Loucy (cell line): ENCODE results near the gene ZFPM1.

ENCODE experiments used
- H2AFZ ChIP-seq: fragments of 200-600 bp; sonication (generic); 2 replicates; pipeline ENCODE4 v1.6.0; 2016; ENCODE audit warnings: antibody characterized with exemption, mild to moderate bottlenecking, low read length, moderate library complexity
- H3F3A ChIP-seq: fragments of 200-600 bp; 2 replicates; pipeline ENCODE4 v1.6.0; 2016; ENCODE audit warnings: antibody characterized with exemption, low read depth, mild to moderate bottlenecking
- H3K27me3 ChIP-seq: fragments of 200-600 bp; sonication (generic); 2 replicates; pipeline ENCODE4 v1.6.1; 2014; ENCODE audit warnings: low read length, mild to moderate bottlenecking; ENCODE audit not compliant: insufficient read depth, poor library complexity, severe bottlenecking
- H3K36me3 ChIP-seq: fragments of 200-600 bp; sonication (generic); 2 replicates; pipeline ENCODE4 v1.6.1; 2016; ENCODE audit warnings: low read length; ENCODE audit not compliant: insufficient read depth
- H3K4me1 ChIP-seq: fragments of 200-600 bp; sonication (generic); 2 replicates; pipeline ENCODE4 v1.5.1; 2014; ENCODE audit warnings: low read length, mild to moderate bottlenecking; ENCODE audit not compliant: insufficient read depth, poor library complexity, severe bottlenecking
- H3K4me2 ChIP-seq: fragments of 200-600 bp; sonication (generic); 2 replicates; pipeline ENCODE4 v1.6.0; 2014; ENCODE audit warnings: antibody characterized with exemption, low read length, low read depth, mild to moderate bottlenecking; ENCODE audit not compliant: poor library complexity, severe bottlenecking
- H3K4me3 ChIP-seq: fragments of 200-600 bp; sonication (generic); 2 replicates; pipeline ENCODE4 v1.5.1; 2014; ENCODE audit warnings: low read length, mild to moderate bottlenecking, mixed read lengths; ENCODE audit not compliant: poor library complexity, severe bottlenecking
- H3K79me2 ChIP-seq: fragments of 200-600 bp; sonication (generic); 2 replicates; pipeline ENCODE4 v1.6.1; 2014; ENCODE audit warnings: low read length; ENCODE audit not compliant: insufficient read depth
- H3K9ac ChIP-seq: fragments of 200-600 bp; sonication (generic); 2 replicates; pipeline ENCODE4 v1.6.0; 2014; ENCODE audit warnings: mild to moderate bottlenecking, low read depth, low read length, moderate library complexity; ENCODE audit not compliant: poor library complexity, severe bottlenecking
- H3K9me2 ChIP-seq: fragments of 200-600 bp; sonication (generic); replicated peaks from 2 replicates; pipeline ENCODE4 v1.6.1; 2016; ENCODE audit warnings: low read depth, low read length, mixed read lengths
- H3K9me3 ChIP-seq: fragments of 200-600 bp; sonication (generic); 2 replicates; pipeline ENCODE4 v1.6.1; 2014; ENCODE audit warnings: mild to moderate bottlenecking, antibody characterized with exemption, low read length, low read depth; ENCODE audit not compliant: insufficient read depth
- H4K20me1 ChIP-seq: fragments of 200-600 bp; sonication (generic); 2 replicates; pipeline ENCODE4 v1.6.0; 2014; ENCODE audit warnings: antibody characterized with exemption, low read length, mild to moderate bottlenecking; ENCODE audit not compliant: insufficient read depth, poor library complexity, severe bottlenecking
- CTCF ChIP-seq: fragments of 200-600 bp; sonication (generic); conservative IDR thresholded peaks from 2 replicates; pipeline ENCODE4 v1.5.1; 2014; ENCODE audit warnings: mild to moderate bottlenecking, antibody characterized with exemption, low read length
- EZH2phosphoT487 ChIP-seq: fragments of 200-600 bp; IDR thresholded peaks from 2 replicates; pipeline ENCODE4 v1.6.1; 2018; ENCODE audit warnings: antibody characterized with exemption, mild to moderate bottlenecking, moderate library complexity, borderline replicate concordance

ZFPM1 gene

DNA sequence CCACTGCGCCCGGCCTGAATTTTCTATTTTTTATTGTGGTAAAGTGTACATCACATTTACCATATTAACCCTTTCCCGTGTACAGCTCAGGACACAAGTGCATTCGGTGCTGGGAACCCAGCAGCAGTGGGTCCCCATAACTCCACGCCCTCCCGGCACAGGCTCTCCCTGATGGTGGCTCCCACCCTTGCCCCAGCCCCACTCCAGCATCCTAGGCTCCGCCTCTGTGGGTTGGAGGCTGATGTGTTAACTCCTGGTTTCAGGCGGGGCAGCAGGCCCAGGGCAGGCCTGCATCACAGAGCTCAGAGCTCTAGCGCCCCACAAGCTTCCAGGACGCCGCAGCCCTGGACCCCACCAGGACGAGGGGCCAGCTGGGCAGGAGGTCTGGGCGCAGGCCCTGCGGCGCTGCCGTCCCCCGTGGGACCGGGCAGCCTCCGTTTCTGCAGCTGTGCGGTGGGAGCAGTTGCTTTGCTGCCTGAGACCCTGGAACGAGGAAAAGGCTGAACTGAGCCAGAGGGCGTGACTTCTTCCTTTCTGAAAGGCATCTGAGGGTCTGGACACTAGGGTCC, 19.6 kb downstream of the ZFPM1 start:
- Histone ChIP-seq H4K20me1 (peaks cover 34% of the 10 kb centered on the region), H3K4me3 (no peak overlapping the region), H3K27me3 (no peaks in the 10 kb centered on the region), H3K36me3 (no peaks in the 10 kb centered on the region), H3K4me2 (no peak overlapping the region), H3K4me1 (no peaks in the 10 kb centered on the region), H3K9me3 (no peaks in the 10 kb centered on the region), H3K9me2 (no peaks in the 10 kb centered on the region), H3K79me2 (peaks cover 91% of the 10 kb centered on the region), H2AFZ (no peak overlapping the region), H3F3A (no peaks in the 10 kb centered on the region), H3K9ac (no peak overlapping the region)
- TF ChIP-seq EZH2phosphoT487 (no peak), CTCF (no peak)

DNA sequence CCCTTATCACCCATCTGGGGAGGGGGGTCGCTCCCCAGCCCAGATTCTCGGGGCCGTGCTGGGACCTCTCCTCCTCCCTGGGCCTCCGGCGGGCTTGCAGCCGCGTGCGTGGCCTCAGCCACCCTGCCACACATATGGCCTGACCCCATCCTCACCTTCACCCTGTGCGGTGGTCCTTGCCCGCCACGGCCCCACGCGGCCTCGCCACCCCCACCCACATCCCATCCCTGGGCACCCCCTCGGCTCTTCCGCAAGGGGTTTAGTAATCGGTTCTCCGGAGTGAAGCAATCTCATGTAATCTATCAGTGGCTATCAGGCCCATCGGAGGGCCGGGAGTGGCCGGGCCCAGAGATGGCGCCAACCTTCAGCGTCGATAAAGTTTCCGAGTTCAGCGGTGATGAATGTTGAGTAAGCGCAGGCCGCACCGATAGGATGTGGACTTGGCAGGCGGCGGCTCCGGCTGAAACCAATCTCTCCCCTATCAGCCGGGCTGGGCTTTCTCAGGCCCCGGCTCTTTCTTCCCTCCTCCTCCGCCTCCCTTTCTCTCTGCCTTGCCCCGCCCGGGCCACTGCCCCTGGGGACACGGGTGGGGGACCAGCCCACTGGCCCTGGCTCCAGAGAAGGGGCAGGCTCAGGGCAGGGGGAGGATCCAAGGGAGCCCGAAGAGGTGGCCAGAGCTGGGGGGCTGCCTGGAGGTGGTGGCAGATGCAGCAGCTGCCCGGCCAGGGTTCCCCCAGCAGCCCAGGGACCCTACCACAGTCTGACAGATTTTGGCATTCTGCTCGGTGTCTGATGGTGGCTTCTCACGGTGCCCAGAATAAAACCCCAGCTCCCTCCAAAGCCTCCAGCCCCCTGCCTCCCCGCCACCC, 20.8 kb downstream of the ZFPM1 start:
- no peaks in the 10 kb centered on the region for H3K9me3 ChIP-seq
- H3K36me3 ChIP-seq, result no peaks in the 10 kb centered on the region
- H3K4me1 ChIP-seq, result no peaks in the 10 kb centered on the region
- H3K9me2 ChIP-seq, result no peaks in the 10 kb centered on the region
- no peak overlapping the region for H3K4me3 ChIP-seq
- H3F3A ChIP-seq, result no peaks in the 10 kb centered on the region
- no peak overlapping the region for H3K9ac ChIP-seq
- H3K79me2 ChIP-seq, result peaks cover 93% of the 10 kb centered on the region
- TF ChIP-seq CTCF (no peak), EZH2phosphoT487 (no peak)
- H3K4me2 ChIP-seq, result no peak overlapping the region
- H3K27me3 ChIP-seq, result no peaks in the 10 kb centered on the region
- no peak overlapping the region for H2AFZ ChIP-seq
- H4K20me1 ChIP-seq, result peaks cover 30% of the 10 kb centered on the region

DNA sequence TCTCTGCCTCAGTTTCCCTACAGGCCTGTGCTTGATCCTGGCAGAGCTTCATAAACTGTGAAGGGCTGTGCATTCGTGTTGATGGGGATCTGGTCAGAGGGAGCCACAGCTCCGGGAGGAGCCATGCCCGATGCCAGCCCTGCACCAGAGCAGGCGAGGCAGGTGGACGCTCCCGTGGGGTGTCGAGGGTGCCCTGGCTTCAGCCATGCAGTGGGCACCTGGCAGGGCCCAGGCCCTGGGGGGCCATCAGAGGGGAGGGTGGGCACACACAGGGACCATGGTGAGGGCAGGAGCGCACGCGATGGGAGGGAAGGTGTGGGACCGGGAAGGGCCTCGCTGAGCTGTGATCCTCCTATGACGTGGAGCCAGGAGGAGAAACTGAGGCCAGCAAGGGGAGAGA, 22.0 kb downstream of the ZFPM1 start:
- Histone ChIP-seq H4K20me1 (peaks cover 24% of the 10 kb centered on the region), H3K9me2 (no peaks in the 10 kb centered on the region), H3K9ac (no peak overlapping the region), H3K79me2 (peaks cover 92% of the 10 kb centered on the region), H2AFZ (no peak overlapping the region), H3K4me2 (no peak overlapping the region), H3K36me3 (no peaks in the 10 kb centered on the region), H3K9me3 (no peaks in the 10 kb centered on the region), H3K27me3 (no peaks in the 10 kb centered on the region), H3K4me1 (no peaks in the 10 kb centered on the region), H3F3A (no peaks in the 10 kb centered on the region), H3K4me3 (no peak overlapping the region)
- TF ChIP-seq EZH2phosphoT487, result no peak
- no peak for TF ChIP-seq CTCF
